ENCODE measurements around the gene ERC1.
"Not testable (repeated sequence)": the region's sequence is repeated elsewhere in the genome, so short reads cannot be mapped to it uniquely, and the experiment has no call there.

ERC1 gene

GRCh38 chr12:1131811-1132224 lies 140.8 kb downstream of the ERC1 start:
- DNase-seq, result no peak

DNA sequence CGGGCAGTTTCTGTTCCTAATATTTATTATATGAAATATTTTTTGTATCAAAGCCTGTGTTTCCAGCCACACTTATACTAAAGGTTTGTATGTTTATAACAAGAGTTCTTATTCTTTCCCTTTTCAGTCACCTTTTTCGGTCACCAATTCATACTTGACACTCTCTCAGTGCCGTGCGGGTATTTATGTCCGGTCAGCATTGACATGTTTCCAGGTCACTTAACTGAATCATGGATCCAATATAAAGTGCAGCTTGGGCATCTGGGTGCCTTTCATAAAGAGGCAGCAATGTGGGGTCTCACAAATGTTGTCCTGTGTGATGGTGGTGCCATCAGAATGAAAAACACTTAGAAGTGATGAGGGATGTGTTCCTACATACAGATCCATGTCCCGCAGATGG lies 141.3 kb downstream of the ERC1 start:
- no peak for DNase-seq

GRCh38 chr12:1138691-1139090 lies 147.7 kb downstream of the ERC1 start:
- no peak for DNase-seq

- DNase-seq, result not testable (repeated sequence)
Measured at GRCh38 chr12:1146758-1147157, 155.7 kb downstream of the ERC1 start.

DNA sequence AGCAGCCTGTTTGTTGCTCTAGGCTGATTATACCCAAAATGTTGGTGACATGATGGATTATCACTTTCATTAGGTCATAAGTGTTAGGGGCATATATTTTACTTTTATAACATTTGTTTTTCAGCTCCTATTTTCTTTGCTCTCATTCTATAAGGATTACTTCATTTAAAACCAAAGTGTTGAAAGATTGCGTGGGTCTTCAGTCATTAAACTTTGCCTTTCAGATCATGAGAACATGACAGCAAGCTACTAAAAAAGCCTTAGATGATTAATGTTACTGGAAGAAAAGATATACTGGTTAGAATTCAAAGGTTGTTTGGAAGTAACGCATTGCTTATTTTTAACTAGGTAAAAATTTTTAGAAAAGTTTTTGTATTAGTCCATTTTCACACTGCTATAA lies 156.8 kb downstream of the ERC1 start:
- DNase-seq, result no peak

DNA sequence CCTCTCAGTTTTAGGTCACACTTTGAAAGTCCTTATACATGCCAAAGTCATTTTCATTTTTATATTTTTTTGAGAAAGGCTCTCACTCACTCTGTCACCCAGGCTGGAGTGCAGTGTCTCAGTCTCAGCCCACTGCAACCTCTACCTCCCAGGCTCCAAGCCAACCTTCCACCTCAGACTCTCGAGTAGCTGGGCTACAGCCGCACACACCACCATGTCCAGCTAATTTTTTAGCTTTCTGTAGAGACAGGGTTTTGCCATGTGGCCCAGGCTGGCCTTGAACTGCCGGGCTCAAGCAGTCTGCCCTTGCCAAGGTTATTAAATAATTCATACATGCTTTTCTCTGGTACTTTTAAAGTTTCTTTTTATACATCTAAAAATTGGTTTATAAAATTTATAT lies 166.0 kb downstream of the ERC1 start:
- DNase-seq, result no peak

DNA sequence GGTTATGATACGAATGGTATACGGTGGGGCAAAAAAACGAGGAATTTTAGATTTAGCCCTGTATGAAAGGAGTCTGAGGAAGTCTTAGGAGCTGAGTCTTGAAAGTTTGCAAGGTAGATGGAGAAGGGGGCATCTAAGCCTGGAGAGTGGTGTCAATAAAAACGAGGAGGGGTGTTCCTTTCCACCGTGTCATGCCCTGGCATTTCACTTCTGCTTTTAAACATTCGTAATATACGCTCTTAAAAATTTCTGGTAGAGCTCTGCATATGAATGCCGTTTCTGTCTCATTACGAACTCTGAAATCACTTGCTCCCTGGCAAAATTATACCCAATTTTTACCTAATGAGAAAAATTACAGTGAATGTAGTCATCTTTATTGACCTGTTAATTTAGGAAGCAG lies 170.2 kb downstream of the ERC1 start:
- no peak for DNase-seq

DNA sequence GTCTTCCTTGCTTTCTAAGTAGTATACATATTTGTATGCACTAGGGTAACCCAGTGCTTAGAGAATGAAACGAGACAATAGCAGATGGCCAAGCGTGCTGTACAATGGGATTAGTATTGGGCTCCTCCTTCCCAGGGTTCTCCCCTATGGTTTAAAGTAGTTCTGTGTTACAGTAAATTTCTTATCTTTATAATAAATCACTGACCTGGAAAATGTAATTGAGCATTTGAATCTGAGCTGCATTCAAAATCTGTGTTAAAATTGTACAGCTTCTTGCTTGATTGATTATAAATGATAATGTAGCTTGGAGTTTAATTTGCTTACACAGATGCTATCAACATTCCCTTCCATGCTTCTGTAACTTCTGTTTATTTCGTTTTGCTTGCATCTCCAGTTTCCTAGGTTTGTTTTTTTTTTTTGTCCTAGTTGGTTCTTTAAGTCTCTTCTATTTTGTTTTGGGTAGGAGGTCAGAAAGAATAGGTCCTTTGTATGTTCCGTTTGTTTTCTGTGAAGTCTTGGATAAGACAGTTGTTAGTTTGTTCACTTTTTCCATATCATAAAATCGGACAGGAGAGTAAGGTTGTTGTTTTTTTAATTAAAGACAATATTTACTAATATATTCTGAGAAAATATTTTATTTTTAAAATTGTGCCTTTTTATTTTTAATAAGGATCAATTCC lies 171.2 kb downstream of the ERC1 start:
- no peak for DNase-seq

GRCh38 chr12:1167784-1168183 lies 176.8 kb downstream of the ERC1 start:
- DNase-seq, result no peak

- DNase-seq, result no peak
Measured at GRCh38 chr12:1170411-1170810, 179.4 kb downstream of the ERC1 start.

- no peak for DNase-seq
Measured at GRCh38 chr12:1171657-1172408, 180.8 kb downstream of the ERC1 start.

DNA sequence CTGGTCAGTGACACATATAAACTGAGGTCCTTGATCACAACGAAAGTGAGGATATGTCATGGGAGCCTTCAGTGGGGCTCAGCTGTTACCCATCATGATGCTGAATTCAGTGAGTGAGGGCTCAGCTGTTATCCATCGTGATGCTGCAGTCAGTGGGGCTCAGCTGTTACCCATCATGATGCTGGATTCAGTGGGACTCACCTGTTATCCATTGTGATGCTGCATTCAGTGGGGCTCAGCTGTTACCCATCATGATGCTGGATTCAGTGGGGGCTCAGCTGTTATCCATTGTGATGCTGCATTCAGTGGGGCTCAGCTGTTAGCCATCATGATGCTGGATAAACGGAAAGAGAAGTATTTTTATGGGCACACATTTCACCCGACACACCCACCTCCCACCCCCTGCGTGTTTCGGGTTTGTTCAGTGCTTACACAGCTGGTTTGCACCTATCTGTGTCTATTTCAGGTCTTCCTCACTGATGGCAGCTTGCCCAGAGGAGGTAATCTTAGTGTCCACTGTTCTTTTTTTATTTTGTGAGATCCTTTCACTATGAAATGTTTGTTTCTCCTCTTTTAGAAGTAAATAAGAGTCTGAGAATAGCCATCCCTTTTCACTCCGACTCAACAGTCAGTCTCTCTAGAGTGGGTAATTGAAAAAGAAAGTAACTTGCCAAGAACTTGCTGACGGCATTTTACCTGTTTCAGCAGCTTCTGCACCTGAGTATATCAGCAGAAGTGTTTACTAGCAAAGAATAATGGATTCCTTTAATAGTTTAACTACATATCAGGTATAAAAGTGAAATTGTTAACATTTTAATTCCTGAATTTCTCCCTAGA lies 183.0 kb downstream of the ERC1 start:
- no peak for DNase-seq

DNA sequence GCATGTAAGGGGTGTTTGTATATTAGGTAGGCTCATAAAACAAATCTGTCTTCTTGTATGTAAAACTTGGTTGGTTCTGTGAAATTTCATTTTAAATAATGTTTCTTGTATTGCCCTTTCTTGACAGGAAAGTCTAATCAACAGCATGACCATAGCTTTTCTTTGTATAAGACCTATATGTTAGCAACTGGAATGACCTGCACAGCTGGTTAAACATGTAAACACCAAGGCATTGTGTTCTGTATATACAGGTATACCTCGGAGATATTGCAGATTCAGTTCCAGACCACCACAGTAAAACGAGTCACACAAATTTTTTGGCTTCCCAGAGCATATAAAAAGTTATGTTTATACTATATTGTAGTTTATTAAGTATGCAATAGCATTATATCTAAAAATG lies 183.6 kb downstream of the ERC1 start:
- DNase-seq, result no peak

DNA sequence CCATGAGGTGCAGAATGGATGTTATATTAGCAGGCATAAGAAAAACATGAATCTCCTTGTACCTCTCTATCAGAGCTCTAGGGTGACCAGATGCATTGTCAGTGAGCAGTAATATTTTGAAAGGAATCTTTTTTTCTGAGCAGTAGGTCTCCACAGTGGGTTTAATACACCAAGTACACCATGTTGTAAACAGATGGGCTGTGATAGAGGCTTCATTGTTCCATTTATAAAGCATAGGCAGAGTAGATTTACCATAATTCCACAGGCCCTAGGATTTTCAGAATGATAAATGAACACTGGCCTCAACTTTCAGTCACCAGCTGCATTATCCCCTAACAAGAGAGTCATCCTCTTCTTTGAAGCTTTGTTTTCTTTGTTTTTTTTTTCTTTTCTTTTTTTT lies 185.2 kb downstream of the ERC1 start:
- no peak for DNase-seq

- no peak for DNase-seq
Measured at GRCh38 chr12:1179128-1179527, 188.1 kb downstream of the ERC1 start.

- no peak for DNase-seq
Measured at GRCh38 chr12:1182069-1182468, 191.0 kb downstream of the ERC1 start.

- no peak for DNase-seq
Measured at GRCh38 chr12:1184402-1184801, 193.4 kb downstream of the ERC1 start.

GRCh38 chr12:1185460-1186182 lies 194.6 kb downstream of the ERC1 start:
- no peak for DNase-seq

GRCh38 chr12:1186298-1186697 lies 195.3 kb downstream of the ERC1 start:
- DNase-seq, result no peak

- DNase-seq, result no peak
Measured at GRCh38 chr12:1188016-1188415, 197.0 kb downstream of the ERC1 start.

GRCh38 chr12:1189163-1189562 lies 198.1 kb downstream of the ERC1 start:
- DNase-seq, result no peak

DNA sequence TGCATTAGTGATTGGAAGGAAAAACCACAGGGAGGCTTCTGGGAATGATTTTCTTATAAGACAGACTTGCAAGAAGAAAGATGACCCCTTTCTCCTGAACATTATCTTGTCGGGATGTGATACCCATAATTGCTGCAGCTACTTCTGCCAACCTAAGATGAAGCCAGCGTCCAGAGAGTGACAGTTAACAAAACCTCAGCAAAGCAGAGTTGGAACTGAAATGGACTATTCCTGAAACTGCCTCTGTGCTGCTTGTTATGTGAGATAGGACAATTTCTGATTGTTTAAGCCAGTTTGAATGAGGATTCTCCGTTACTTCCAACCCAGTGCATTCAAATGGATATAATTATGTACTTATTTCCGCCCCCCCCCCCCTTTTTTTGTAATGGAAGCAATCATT lies 204.5 kb downstream of the ERC1 start:
- DNase-seq, result no peak
